Left ventricle myocardium superior (tissue), 1 donor: ENCODE results near the gene PFN1. TPM values are rescaled to one million over a fixed set of nuclear protein-coding genes. Genes with fewer than 3 reads are reported as not detected.
A peak's percentile ranks its signal among the peaks of the same experiment; 100 is the strongest.

ENCODE experiments used
- ATAC-seq: fragments of 200-7000 bp; cut with Tn5 transposase; one replicate; pipeline ENCODE4 v1.9.1; 2020; ENCODE audit warnings: mild to moderate bottlenecking, moderate library complexity
- DNase-seq: peaks from one replicate; pipeline ENCODE4 v3.0.0-alpha.2; 2020
- intact Hi-C: fragments of 100-400 bp; cut with micrococcal nuclease; formaldehyde crosslinking; loops from one replicate; pipeline ENCODE4 v1.11.0; 2022
- microRNA-seq: library from miRNA; unstranded; fragments of <30 nt; microRNA quantifications from one replicate; pipeline ENCODE4 v1.2.0, GENCODE V29; 2020; ENCODE audit warnings: borderline number of aligned reads
- total RNA-seq: library from RNA; stranded (reverse); fragmentation: NEBNext Ultra II Directional; extraction: Animal tissue kit (Norgen Biotek cat#: 25700); gene quantifications from one replicate; pipeline ENCODE4 v1.2.1, GENCODE V29; 2021
- donor health status: DM: no; HTN: yes; CAD: no; lungs with severe emphysema.

Gene PFN1
- total RNA-seq, 1 donor from 2014 or later = 193 TPM

GRCh38 chr17:4901108-4901647 lies 47.2 kb downstream of the PFN1 start:
- ATAC-seq (no peak), DNase-seq (no peak)
- intact Hi-C loops = loop anchor here (10.0 kb wide), 1 partner anchor 164 kb away; no protein-coding TSS in a partner anchor

GRCh38 chr17:4900231-4901107 lies 47.9 kb downstream of the PFN1 start:
- intact Hi-C loops = loop anchor here (10.0 kb wide), 1 partner anchor 164 kb away; no protein-coding TSS in a partner anchor
- DNase-seq (peak; percentile 40), ATAC-seq (no peak)

GRCh38 chr17:4899341-4900230 lies 48.7 kb downstream of the PFN1 start, which contains the start of gene C17orf107:
C17orf107 (plus strand) TSS chr17:4899536; CDS start chr17:4899763, 227 bp downstream.
- DNase-seq (peak; percentile 86), ATAC-seq (peak; percentile 75)
- intact Hi-C loops = loop anchor here (10.0 kb wide), 2 partner anchors 165 to 185 kb away; partner anchors contain the start of gene ARRB2

- intact Hi-C loops = loop anchor here (10.0 kb wide), 1 partner anchor 184 kb away; the partner anchor contains the start of gene ARRB2
Measured at GRCh38 chr17:4898927-4899326, 49.4 kb downstream of the PFN1 start.

GRCh38 chr17:4898351-4898750 lies 50.0 kb downstream of the PFN1 start:
- DNase-seq = peak; percentile 34
- ATAC-seq = no peak
- intact Hi-C loops = loop anchor here (10.0 kb wide), 1 partner anchor 184 kb away; the partner anchor contains the start of gene ARRB2

More at GRCh38 chr17:4898927-4899326, 49.4 kb downstream of the PFN1 start:
- no peak for ATAC-seq
- peak; percentile 41 for DNase-seq

GRCh38 chr17:4897785-4898184 lies 50.5 kb downstream of the PFN1 start:
- ATAC-seq (no peak), DNase-seq (no peak)
- intact Hi-C loops = loop anchor here (10.0 kb wide), 1 partner anchor 183 kb away; the partner anchor contains the start of gene ARRB2

GRCh38 chr17:4897198-4897687 lies 51.1 kb downstream of the PFN1 start:
- ATAC-seq (no peak), DNase-seq (peak; percentile 18)
- intact Hi-C loops = loop anchor here (10.0 kb wide), 1 partner anchor 182 kb away; the partner anchor contains the start of gene ARRB2

GRCh38 chr17:4896332-4897197 lies 51.8 kb downstream of the PFN1 start:
- ATAC-seq = no peak
- DNase-seq = peak; percentile 29
- intact Hi-C loops = loop anchor here (10.0 kb wide), 1 partner anchor 182 kb away; the partner anchor contains the start of gene ARRB2

GRCh38 chr17:4895657-4896331 lies 52.5 kb downstream of the PFN1 start:
- intact Hi-C loops = loop anchor here (10.0 kb wide), 1 partner anchor 181 kb away; the partner anchor contains the start of gene ARRB2
- no peak for ATAC-seq
- DNase-seq = peak; percentile 25

Small RNAs within 50 kb of the gene (microRNA-seq; reads per million reads assigned to microRNA genes)
- gene MIR6864 (not detected), gene MIR6865 (not detected)

Other genes with a start within 250 kb of the PFN1 start
- 36.8 TPM for gene PELP1, start 244.4 kb downstream of the PFN1 start, total RNA-seq
- gene ARRB2, start 237.9 kb downstream of the PFN1 start, total RNA-seq = 35.0 TPM
- gene MED11, start 217.1 kb downstream of the PFN1 start, total RNA-seq = 18.0 TPM
- gene ZMYND15, start 208.7 kb downstream of the PFN1 start, total RNA-seq = 0.20 TPM
- gene CXCL16, start 208.6 kb downstream of the PFN1 start, total RNA-seq = 3.5 TPM
- gene TM4SF5, start 176.6 kb downstream of the PFN1 start, total RNA-seq = not detected
- 0.69 TPM for gene VMO1, start 162.2 kb downstream of the PFN1 start, total RNA-seq
- not detected for gene GLTPD2, start 159.6 kb downstream of the PFN1 start, total RNA-seq
- 199 TPM for gene PSMB6, start 152.4 kb downstream of the PFN1 start, total RNA-seq
- gene PLD2, start 141.4 kb downstream of the PFN1 start, total RNA-seq = 13.3 TPM
- 52.2 TPM for gene MINK1, start 115.2 kb downstream of the PFN1 start, total RNA-seq
- gene C17orf107, start 49.0 kb downstream of the PFN1 start, total RNA-seq = 0.64 TPM
- gene CHRNE, start 45.4 kb downstream of the PFN1 start, total RNA-seq = 0.50 TPM
- not detected for gene GP1BA, start 16.3 kb downstream of the PFN1 start, total RNA-seq
- gene SLC25A11, start 8.5 kb downstream of the PFN1 start, total RNA-seq = 246 TPM
- 104 TPM for gene RNF167, start 8.3 kb downstream of the PFN1 start, total RNA-seq
- 670 TPM for gene ENO3, start 2.6 kb upstream of the PFN1 start, total RNA-seq
- gene SPAG7, start 19.3 kb upstream of the PFN1 start, total RNA-seq = 151 TPM
- gene CAMTA2, start 39.1 kb upstream of the PFN1 start, total RNA-seq = 35.9 TPM
- 3.2 TPM for gene INCA1, start 49.0 kb upstream of the PFN1 start, total RNA-seq
- gene KIF1C, start 49.4 kb upstream of the PFN1 start, total RNA-seq = 747 TPM
- not detected for gene SLC52A1, start 86.9 kb upstream of the PFN1 start, total RNA-seq
- gene ZFP3, start 129.9 kb upstream of the PFN1 start, total RNA-seq = 11.1 TPM
- gene ZNF232, start 163.3 kb upstream of the PFN1 start, total RNA-seq = 2.6 TPM
- gene USP6, start 167.5 kb upstream of the PFN1 start, total RNA-seq = 0.15 TPM
- gene ZNF594, start 243.3 kb upstream of the PFN1 start, total RNA-seq = 7.5 TPM